IMR-90 (cell line): ENCODE measurements around the gene CTDP1. TPM values are rescaled to one million over a fixed set of nuclear protein-coding genes. Genes with fewer than 3 reads are reported as not detected.

ENCODE experiments used
- ATAC-seq: fragments of 200-7000 bp; cut with Tn5 transposase; 2 replicates; pipeline ENCODE4 v1.9.1; 2020; ENCODE audit warnings: low read depth, mild to moderate bottlenecking, moderate library complexity
- BruUV-seq: library from RNA; stranded (reverse); fragments of 400-500 nt; replicated peaks from 2 replicates; lab custom pipeline; 2021; lab: Mats Ljungman, UMichigan
- CTCF ChIA-PET: fragments of 300-600 bp; formaldehyde crosslinking; extraction: SDS; loops from one replicate; lab custom pipeline; 2021; ENCODE audit warnings: antibody characterized with exemption; lab: Yijun Ruan, JAX
- POLR2A ChIA-PET: fragments of 300-600 bp; sonication (Branson Sonifier 250); formaldehyde crosslinking; loops from one replicate; lab custom pipeline; 2022; ENCODE audit warnings: antibody characterized with exemption; ENCODE audit not compliant: unreplicated experiment; lab: Charles Lee
- DNase-seq: peaks from one replicate; pipeline ENCODE4 v3.0.0; 2013
- H2AFZ ChIP-seq: replicated peaks from 2 replicates; pipeline ENCODE3; 2013; ENCODE audit warnings: low read length, mild to moderate bottlenecking; ENCODE audit not compliant: poor library complexity
- H2AK5ac ChIP-seq: 2 replicates; pipeline ENCODE4 v1.6.1; 2013; ENCODE audit warnings: low read depth, low read length, inconsistent platforms
- H2AK9ac ChIP-seq: replicated peaks from 2 replicates; pipeline ENCODE3; 2013; ENCODE audit warnings: mild to moderate bottlenecking, low read depth, low read length, moderate library complexity; ENCODE audit not compliant: poor library complexity
- H2BK120ac ChIP-seq: 2 replicates; pipeline ENCODE4 v1.6.1; 2013; ENCODE audit warnings: low read depth, low read length, inconsistent platforms
- H2BK15ac ChIP-seq: 3 replicates; pipeline ENCODE4 v1.6.1; 2013; ENCODE audit warnings: low read depth, low read length, inconsistent platforms
- H2BK20ac ChIP-seq: 2 replicates; pipeline ENCODE4 v1.6.1; 2013; ENCODE audit warnings: low read depth, mild to moderate bottlenecking, inconsistent platforms, low read length, moderate library complexity
- H2BK5ac ChIP-seq: 2 replicates; pipeline ENCODE4 v1.6.1; 2013; ENCODE audit warnings: mild to moderate bottlenecking, low read depth, low read length, inconsistent platforms; ENCODE audit not compliant: poor library complexity, severe bottlenecking
- H3K14ac ChIP-seq: replicated peaks from 2 replicates; pipeline ENCODE4 v1.6.1; 2013; ENCODE audit warnings: low read depth, low read length, inconsistent platforms
- H3K18ac ChIP-seq: 2 replicates; pipeline ENCODE4 v1.6.1; 2013; ENCODE audit warnings: low read depth, low read length, control low read depth
- H3K23ac ChIP-seq: 2 replicates; pipeline ENCODE4 v1.6.1; 2013; ENCODE audit warnings: low read depth, low read length, inconsistent platforms
- H3K27ac ChIP-seq: 2 replicates; pipeline ENCODE4 v1.5.1; 2013; ENCODE audit warnings: mild to moderate bottlenecking, control low read depth, low read length; ENCODE audit not compliant: insufficient read depth
- H3K27me3 ChIP-seq: 2 replicates; pipeline ENCODE4 v1.6.1; 2013; ENCODE audit warnings: low read length; ENCODE audit not compliant: control insufficient read depth, insufficient read depth
- H3K36me3 ChIP-seq: 2 replicates; pipeline ENCODE4 v1.6.1; 2013; ENCODE audit warnings: low read length, mixed read lengths; ENCODE audit not compliant: control insufficient read depth, insufficient read depth
- H3K4ac ChIP-seq: 2 replicates; pipeline ENCODE4 v1.6.1; 2013; ENCODE audit warnings: low read depth, low read length, inconsistent platforms
- H3K4me1 ChIP-seq: 2 replicates; pipeline ENCODE4 v1.6.1; 2013; ENCODE audit warnings: low read length, mixed read lengths; ENCODE audit not compliant: control insufficient read depth, insufficient read depth
- H3K4me2 ChIP-seq: 2 replicates; pipeline ENCODE4 v1.6.1; 2013; ENCODE audit warnings: low read depth, mild to moderate bottlenecking, control low read depth, low read length, moderate library complexity
- H3K4me3 ChIP-seq: 2 replicates; pipeline ENCODE4 v1.5.1; 2013; ENCODE audit warnings: low read depth, mild to moderate bottlenecking, control low read depth, low read length, moderate library complexity; ENCODE audit not compliant: insufficient read depth
- H3K56ac ChIP-seq: 2 replicates; pipeline ENCODE4 v1.6.1; 2013; ENCODE audit warnings: low read length, inconsistent platforms; ENCODE audit not compliant: insufficient read depth; ENCODE audit errors: extremely low read depth
- H3K79me1 ChIP-seq, 2 experiments: 2 replicates each; pipeline ENCODE4 v1.6.1; 2013; ENCODE audit warnings: low read length in 2 of 2, inconsistent platforms in 1 of 2, low read depth in 1 of 2
- H3K9ac ChIP-seq: 2 replicates; pipeline ENCODE4 v1.6.1; 2013; ENCODE audit warnings: low read depth, low read length, control low read depth
- H3K9me1 ChIP-seq: 2 replicates; pipeline ENCODE4 v1.6.1; 2013; ENCODE audit warnings: low read length, inconsistent platforms; ENCODE audit not compliant: insufficient read depth
- H3K9me3 ChIP-seq: 2 replicates; pipeline ENCODE4 v1.6.1; 2013; ENCODE audit warnings: low read length; ENCODE audit not compliant: control insufficient read depth, insufficient read depth
- H4K20me1 ChIP-seq: 2 replicates; pipeline ENCODE4 v1.6.1; 2013; ENCODE audit warnings: low read length, inconsistent platforms; ENCODE audit not compliant: insufficient read depth
- H4K5ac ChIP-seq: 2 replicates; pipeline ENCODE4 v1.6.1; 2013; ENCODE audit warnings: mild to moderate bottlenecking, low read depth, low read length, control low read depth
- H4K8ac ChIP-seq, 2 experiments: 2 replicates each; pipeline ENCODE4 v1.6.1; 2013; ENCODE audit warnings: low read depth in 2 of 2, low read length in 2 of 2, control low read depth in 1 of 2, inconsistent platforms in 1 of 2
- H4K91ac ChIP-seq: 2 replicates; pipeline ENCODE4 v1.6.1; 2013; ENCODE audit warnings: low read depth, low read length, inconsistent platforms; ENCODE audit not compliant: insufficient read depth
- BHLHE40 ChIP-seq: fragments of 150-350 bp; IDR thresholded peaks from 2 replicates; pipeline ENCODE4 v1.6.1; 2016; ENCODE audit warnings: mild to moderate bottlenecking, low read depth, low read length
- CEBPB ChIP-seq: IDR thresholded peaks from 2 replicates; pipeline ENCODE4 v1.6.1; 2012; ENCODE audit warnings: low read depth, low read length, improper control_type of control experiment
- CHD1 ChIP-seq: IDR thresholded peaks from 2 replicates; pipeline ENCODE4 v1.6.1; 2012; ENCODE audit warnings: low read depth, low read length, improper control_type of control experiment
- ELK1 ChIP-seq: fragments of 150-350 bp; IDR thresholded peaks from 2 replicates; pipeline ENCODE4 v1.6.1; 2016; ENCODE audit warnings: low read depth, mild to moderate bottlenecking, low read length, moderate library complexity, borderline replicate concordance
- FOS ChIP-seq: fragments of 150-350 bp; IDR thresholded peaks from 2 replicates; pipeline ENCODE4 v1.6.1; 2016; ENCODE audit warnings: low read depth, low read length
- MAFK ChIP-seq: IDR thresholded peaks from 2 replicates; pipeline ENCODE4 v1.6.1; 2012; ENCODE audit warnings: low read depth, low read length, improper control_type of control experiment
- MAZ ChIP-seq: IDR thresholded peaks from 2 replicates; pipeline ENCODE4 v1.6.1; 2012; ENCODE audit warnings: low read depth, mild to moderate bottlenecking, low read length, improper control_type of control experiment, moderate library complexity, borderline replicate concordance
- MXI1 ChIP-seq: IDR thresholded peaks from 2 replicates; pipeline ENCODE4 v1.6.1; 2012; ENCODE audit warnings: low read depth, mild to moderate bottlenecking, low read length, moderate library complexity, borderline replicate concordance
- NFE2L2 ChIP-seq: fragments of 150-350 bp; IDR thresholded peaks from 2 replicates; pipeline ENCODE4 v1.6.1; 2016; ENCODE audit warnings: low read depth, mild to moderate bottlenecking, low read length
- POLR2A ChIP-seq: IDR thresholded peaks from 2 replicates; pipeline ENCODE4 v1.6.1; 2012; ENCODE audit warnings: mild to moderate bottlenecking, low read depth, low read length
- RAD21 ChIP-seq: IDR thresholded peaks from 2 replicates; pipeline ENCODE4 v1.6.1; 2012; ENCODE audit warnings: low read length, improper control_type of control experiment
- RCOR1 ChIP-seq: IDR thresholded peaks from 2 replicates; pipeline ENCODE4 v1.6.1; 2012; ENCODE audit warnings: mild to moderate bottlenecking, low read length, improper control_type of control experiment; ENCODE audit not compliant: insufficient replicate concordance
- RFX5 ChIP-seq: IDR thresholded peaks from 2 replicates; pipeline ENCODE4 v1.8.0; 2012; ENCODE audit warnings: low read depth, mild to moderate bottlenecking, low read length, moderate library complexity
- SMC3 ChIP-seq: fragments of 150-350 bp; IDR thresholded peaks from 2 replicates; pipeline ENCODE4 v1.6.1; 2016; ENCODE audit warnings: low read depth, mild to moderate bottlenecking, antibody characterized with exemption, low read length, moderate library complexity
- USF2 ChIP-seq: fragments of 150-350 bp; IDR thresholded peaks from 2 replicates; pipeline ENCODE4 v1.6.1; 2017; ENCODE audit warnings: mild to moderate bottlenecking, antibody characterized with exemption, low read length, low read depth
- WGBS, 2 experiments: methylation state at CpG; one replicate each; pipeline versions ENCODE4 v1.1.5 to v1.1.7; 2013; ENCODE audit warnings: missing lambda C conversion rate in 2 of 2; ENCODE audit not compliant: insufficient read length in 1 of 2; ENCODE audit errors: extremely low coverage in 2 of 2; 5-methylcytosine and 5-hydroxymethylcytosine counted together
- dilution Hi-C: fragments of 300-500 bp; cut with HindIII; formaldehyde crosslinking; loops from one replicate; pipeline ENCODE4 v1.14.3; 2018; ENCODE audit warnings: low sequenced_read_pairs; ENCODE audit not compliant: unreplicated experiment
- in situ Hi-C: fragments of 300-500 bp; cut with MboI; formaldehyde crosslinking; loops from 3 replicates; pipeline ENCODE4 v1.14.3; 2019; ENCODE audit warnings: low sequenced_read_pairs, inconsistent platforms, mixed read lengths
- intact Hi-C: fragments of 100-400 bp; cut with micrococcal nuclease; formaldehyde crosslinking; loops from 2 replicates; pipeline ENCODE4 v1.10.0; 2022
- polyA plus RNA-seq, 3 experiments: library from polyadenylated mRNA; depleted of rRNA; stranded (reverse); fragments of >200 nt; gene quantifications; 2 replicates each; pipeline ENCODE4 v1.2.3, GENCODE V29; 2012; ENCODE audit warnings: low replicate concordance in 1 of 3
- total RNA-seq: library from RNA; depleted of rRNA; stranded (reverse); fragments of >200 nt; gene quantifications from 2 replicates; pipeline ENCODE4 v1.2.3, GENCODE V29; 2012
- TF ChIP-seq, protein P1 (sequence below): conservative IDR thresholded peaks from 2 replicates; pipeline ENCODE4 v1.5.1; 2012; ENCODE audit warnings: mild to moderate bottlenecking, low read depth, low read length, improper control_type of control experiment

The CTDP1 gene
- total and polyA plus RNA-seq, 2 of the 4 experiments (the other 2 are of a cell fraction): 13.4 to 17.6 TPM

DNA sequence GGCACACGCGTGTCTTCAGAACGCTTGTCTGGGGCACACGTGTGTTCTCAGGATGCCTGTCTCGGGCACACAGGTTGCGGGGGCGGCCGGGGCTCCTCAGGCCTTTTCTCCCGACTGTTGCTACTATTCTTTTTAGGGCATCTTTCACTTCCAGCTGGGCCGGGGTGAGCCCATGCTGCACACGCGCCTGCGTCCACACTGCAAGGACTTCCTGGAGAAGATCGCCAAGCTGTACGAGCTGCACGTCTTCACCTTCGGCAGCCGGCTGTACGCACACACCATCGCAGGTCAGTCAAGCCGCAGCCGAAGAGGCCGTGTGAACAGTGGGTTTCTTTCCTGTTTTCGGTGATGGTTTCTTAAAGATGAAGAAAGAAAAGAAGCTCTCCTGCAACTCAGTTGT, 25.0 kb downstream of the CTDP1 start:
- no peak overlapping the region for H4K5ac ChIP-seq
- H4K91ac ChIP-seq: no peak overlapping the region
- H2BK120ac ChIP-seq: no peak overlapping the region
- H3K4me2 ChIP-seq: no peak overlapping the region
- BruUV-seq: no TSS peak
- TF ChIP-seq CHD1 (no peak), SMC3 (no peak), POLR2A (no peak), BHLHE40 (no peak), CEBPB (no peak), RFX5 (no peak), MAZ (no peak), USF2 (no peak), MAFK (no peak), FOS (no peak), MXI1 (no peak), RAD21 (no peak), RCOR1 (no peak), ELK1 (no peak), NFE2L2 (no peak)
- TF ChIP-seq, protein P1, sequence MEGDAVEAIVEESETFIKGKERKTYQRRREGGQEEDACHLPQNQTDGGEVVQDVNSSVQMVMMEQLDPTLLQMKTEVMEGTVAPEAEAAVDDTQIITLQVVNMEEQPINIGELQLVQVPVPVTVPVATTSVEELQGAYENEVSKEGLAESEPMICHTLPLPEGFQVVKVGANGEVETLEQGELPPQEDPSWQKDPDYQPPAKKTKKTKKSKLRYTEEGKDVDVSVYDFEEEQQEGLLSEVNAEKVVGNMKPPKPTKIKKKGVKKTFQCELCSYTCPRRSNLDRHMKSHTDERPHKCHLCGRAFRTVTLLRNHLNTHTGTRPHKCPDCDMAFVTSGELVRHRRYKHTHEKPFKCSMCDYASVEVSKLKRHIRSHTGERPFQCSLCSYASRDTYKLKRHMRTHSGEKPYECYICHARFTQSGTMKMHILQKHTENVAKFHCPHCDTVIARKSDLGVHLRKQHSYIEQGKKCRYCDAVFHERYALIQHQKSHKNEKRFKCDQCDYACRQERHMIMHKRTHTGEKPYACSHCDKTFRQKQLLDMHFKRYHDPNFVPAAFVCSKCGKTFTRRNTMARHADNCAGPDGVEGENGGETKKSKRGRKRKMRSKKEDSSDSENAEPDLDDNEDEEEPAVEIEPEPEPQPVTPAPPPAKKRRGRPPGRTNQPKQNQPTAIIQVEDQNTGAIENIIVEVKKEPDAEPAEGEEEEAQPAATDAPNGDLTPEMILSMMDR: no peak
- H3K79me1 ChIP-seq: peaks cover 26 to 66% of the 10 kb centered on the region in 2 experiments
- CTCF ChIA-PET: no interaction called here
- peaks cover 19% of the 10 kb centered on the region for H4K20me1 ChIP-seq
- intact Hi-C loops: no loop called here
- ATAC-seq: no peak
- POLR2A ChIA-PET: no interaction called here
- H2AFZ ChIP-seq: no peak overlapping the region
- DNase-seq: no peak
- no peak overlapping the region for H2AK5ac ChIP-seq
- H3K23ac ChIP-seq: no peak overlapping the region
- H4K8ac ChIP-seq: no peak overlapping the region
- H3K27me3 ChIP-seq: no peaks in the 10 kb centered on the region
- no peak overlapping the region for H2BK15ac ChIP-seq
- no peak overlapping the region for H2BK20ac ChIP-seq
- H3K9me1 ChIP-seq: peaks cover 13% of the 10 kb centered on the region; the same call in 1 of the 2 replicates
- dilution Hi-C loops: no loop called here
- no peaks in the 10 kb centered on the region for H3K4me1 ChIP-seq
- no peak overlapping the region for H2BK5ac ChIP-seq
- no peak overlapping the region for H3K9ac ChIP-seq
- H3K56ac ChIP-seq: no peak overlapping the region
- H2AK9ac ChIP-seq: no peak overlapping the region
- no peak overlapping the region for H3K14ac ChIP-seq
- no peak overlapping the region for H3K4me3 ChIP-seq
- H3K27ac ChIP-seq: no peak overlapping the region
- no peak overlapping the region for H3K4ac ChIP-seq
- H3K18ac ChIP-seq: no peak overlapping the region
- in situ Hi-C loops: no loop called here
- 95% methylated on average over 7 of the region's 24 CpGs; no CpG with 5 or more reads in 1 of the 2 experiments for WGBS, 2 experiments
- peaks cover 59% of the 10 kb centered on the region for H3K36me3 ChIP-seq
- H3K9me3 ChIP-seq: no peaks in the 10 kb centered on the region
